Raji (cell line): ENCODE results near the gene WHRN.

Source experiments
- POLR2A ChIP-seq: IDR thresholded peaks from 2 replicates; pipeline ENCODE4 v1.6.1; 2011; ENCODE audit warnings: low read depth, low read length, control low read depth; ENCODE audit not compliant: insufficient read depth

The WHRN gene

DNA sequence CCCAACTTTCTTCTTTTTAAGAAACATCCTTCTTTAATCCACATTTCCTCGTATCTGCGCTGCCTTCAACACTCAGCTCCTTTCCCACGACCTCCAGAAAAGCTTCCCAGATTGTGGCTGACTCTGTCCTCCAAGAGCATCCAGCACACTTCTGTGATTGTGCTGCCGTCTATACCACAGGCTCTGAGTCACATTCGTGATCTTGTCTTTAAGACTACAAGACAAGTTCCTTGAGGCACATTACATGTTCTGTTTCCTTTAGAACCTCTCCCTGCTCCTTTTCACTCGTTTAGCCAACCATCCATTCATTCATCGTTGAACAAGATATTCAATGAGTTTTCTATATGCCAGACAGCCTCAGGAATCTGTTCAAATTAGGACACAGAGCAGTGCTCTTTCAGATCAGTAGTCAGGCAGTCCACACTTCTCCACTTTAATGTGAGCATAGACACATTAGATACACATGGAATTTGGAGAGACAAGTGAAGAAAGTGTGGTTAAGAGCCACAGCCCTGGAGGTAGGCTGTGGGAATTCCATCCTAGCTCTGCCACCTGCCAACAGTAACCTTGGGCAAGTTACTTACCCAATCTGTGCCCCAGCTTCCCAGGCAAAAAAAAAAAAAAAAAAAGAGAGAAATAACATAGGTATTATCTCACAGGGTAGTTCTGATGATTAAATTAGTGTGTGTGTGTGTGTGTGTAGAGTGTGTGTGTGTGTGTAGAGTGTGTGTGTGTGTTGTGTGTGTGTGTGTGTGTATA is 18.9 kb downstream of the WHRN start:
- TF ChIP-seq POLR2A, result no peak

DNA sequence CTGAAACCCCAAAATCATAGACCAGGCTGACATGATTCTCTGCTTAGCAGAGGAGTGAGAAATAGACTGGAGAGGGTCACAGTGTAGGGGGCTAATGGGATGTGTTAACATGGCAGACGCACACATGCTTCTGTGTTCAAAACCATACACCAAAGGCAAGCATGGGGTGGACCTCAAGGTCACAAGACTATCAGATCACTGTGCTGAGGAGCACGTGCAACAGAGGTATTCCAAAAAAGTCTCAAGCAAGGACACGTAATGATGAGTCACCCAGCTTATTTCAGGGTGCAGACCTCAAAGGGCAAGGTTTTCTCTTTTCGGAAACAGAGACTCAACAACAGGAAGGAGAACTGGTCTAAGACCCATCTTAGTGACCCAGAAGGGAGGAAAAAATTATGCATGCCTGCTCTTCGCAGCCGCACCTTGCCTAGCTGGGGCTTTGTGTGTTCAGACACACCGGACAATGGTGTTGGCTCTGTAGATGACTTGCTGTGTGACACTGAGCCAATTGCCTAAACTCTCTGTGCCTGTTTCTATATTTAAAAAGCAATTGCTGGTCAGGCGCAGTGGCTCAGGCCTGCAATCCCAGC is 20.3 kb downstream of the WHRN start:
- no peak for TF ChIP-seq POLR2A

DNA sequence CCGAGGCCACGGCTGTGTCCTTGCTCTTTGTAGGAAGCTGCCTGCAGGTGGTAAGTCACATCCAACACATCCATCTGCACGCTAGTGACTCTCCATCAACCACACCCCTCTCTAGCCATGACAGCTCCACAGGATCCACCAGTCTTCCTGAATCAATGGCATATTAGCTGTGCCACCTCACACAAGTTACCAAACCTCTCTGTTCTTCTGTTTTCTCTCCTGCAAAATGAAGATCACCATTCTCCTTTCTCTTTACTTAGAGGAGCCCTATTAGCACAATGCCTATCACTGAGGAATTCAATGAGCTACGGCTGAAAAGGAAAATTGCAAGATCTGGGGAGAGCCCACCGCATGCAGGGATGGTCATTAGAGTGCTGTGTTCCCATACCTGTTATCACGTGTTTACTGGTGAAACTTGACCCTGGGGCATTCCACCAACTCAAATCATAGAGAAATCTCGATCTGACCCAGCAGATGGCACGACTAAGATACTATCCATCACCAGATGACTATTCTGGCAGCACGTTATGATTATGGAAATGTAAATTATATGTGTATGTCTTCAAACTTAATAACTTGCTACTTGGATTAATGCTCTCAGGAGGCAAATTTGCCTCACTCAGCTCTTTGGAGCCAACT is 20.9 kb downstream of the WHRN start:
- no peak for TF ChIP-seq POLR2A

DNA sequence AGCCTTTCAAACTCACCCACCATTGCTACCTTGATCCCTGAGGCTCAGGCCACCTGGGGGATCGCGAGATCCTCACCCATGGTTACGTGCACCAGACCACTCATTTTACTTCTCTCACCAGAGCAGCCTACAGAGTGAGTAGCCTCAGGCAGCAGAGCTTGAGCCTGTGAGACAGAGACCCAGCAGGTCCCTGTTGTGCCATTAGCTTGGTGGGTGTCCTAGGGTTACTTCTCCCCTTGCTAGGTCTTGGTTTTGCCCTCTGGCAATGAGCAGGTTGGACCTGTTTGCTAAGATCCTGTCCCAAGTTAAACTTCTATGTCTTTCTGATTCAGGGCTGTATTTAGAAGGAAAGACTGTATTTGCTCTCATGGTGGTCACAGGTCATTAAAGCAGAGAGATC is 21.8 kb downstream of the WHRN start:
- TF ChIP-seq POLR2A, result no peak

DNA sequence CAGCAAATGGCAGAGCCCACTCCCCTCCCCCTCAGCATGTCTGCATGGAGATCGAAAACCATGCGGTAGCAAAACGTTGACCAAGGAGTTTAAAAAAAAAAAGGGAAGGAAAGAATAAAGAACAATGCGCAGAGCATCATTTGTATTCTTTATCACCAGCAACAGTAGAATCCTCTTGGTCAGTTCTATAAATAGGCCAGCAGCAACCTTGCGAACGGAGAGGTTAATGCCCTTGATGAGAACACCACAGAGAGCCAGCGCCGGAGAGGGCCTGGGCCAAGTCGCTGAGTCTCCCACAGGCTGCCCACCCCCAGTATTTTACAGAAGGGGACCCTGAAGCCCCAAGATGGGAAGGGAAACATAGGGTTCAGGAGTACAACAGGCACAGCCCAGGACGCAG is 22.7 kb downstream of the WHRN start:
- no peak for TF ChIP-seq POLR2A

DNA sequence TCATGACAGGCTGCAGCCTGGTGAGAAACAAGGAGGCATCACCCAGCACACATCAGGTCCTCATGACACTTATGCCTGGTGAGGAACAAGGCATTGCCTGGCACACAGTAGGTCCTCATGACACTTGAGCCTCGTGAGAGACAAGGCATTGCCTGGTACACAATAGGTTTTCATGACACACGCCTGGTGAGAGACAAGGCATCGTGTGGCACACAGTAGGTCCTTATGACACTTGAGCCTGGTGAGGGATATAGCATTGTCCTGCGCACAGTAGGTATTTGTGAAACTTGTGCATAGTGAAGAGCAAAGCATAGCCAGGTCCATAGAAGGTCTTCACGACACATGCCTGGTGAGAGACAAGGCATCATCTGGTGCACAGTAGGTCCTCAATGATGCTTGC is 23.5 kb downstream of the WHRN start:
- TF ChIP-seq POLR2A, result no peak

DNA sequence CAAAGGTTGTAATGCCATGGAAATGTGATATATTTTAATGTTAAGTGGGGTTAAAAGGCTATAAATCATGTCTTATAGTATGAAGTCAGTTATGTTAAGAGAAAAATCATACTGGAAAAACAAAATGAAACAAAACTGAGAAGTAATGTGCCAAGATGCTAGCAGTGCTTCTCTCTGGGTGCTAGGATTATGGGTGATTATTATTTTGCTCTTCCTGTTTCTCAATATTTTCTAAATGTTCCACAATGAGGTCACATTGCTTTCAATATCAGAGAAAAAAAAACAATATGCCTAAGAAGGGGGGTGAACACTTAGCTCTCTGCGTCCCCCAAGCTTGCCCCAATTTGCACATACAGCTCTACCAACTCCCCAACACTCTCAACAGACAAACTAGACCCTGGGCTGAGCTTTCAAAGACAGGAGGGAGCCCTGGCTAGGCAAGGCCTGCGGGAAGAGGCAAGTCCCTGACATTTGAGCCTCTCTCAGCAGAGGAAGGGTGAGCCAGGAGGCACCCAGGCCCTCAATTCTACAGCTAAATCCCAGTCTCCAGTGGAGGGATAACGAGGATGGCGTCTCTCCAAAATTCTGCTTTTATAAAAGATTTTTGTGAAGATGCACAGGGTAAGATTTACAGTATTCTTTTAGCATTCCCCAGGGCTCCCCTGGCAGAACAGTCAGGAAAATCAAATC is 24.4 kb downstream of the WHRN start:
- TF ChIP-seq POLR2A, result no peak

DNA sequence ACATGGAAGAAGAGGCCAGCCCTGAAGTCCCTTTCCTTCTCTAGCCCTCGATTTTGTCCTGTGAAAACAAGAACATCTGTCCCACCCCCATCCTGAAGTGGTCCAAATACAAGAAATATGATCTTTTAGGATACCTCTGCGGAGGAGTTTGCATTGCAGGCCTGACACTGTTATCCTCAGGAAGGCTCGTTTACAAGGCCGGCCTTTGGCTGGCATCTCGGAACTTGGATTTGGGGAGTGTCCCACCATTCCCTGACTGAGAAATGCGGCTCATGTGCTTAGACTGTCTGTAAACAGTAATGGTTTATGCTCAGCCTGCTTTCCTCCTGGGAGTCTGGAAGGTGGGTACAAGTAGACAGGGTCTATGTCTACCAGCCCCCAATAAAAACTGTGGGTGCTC is 26.4 kb downstream of the WHRN start:
- TF ChIP-seq POLR2A, result no peak

DNA sequence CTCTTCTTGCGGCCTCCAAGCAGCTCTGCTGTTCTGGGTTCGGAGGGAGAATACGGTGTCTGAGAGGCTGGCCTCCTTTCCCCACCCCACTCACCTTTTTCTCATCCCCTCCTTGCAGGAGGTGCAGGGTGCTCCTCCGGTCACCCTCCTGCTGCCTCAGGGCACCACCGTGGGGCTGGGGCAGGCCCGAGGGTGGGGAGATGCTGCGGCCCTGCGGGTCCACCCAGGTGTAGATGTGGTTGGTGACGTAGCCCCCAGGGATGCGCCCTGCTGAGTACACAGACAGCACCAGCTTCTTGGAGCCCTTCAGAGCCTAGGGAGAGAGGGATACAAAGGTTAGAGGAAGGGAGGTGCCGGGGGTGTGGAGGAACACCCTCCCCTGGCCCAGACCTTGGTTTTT is 26.8 kb downstream of the WHRN start:
- TF ChIP-seq POLR2A, result no peak

DNA sequence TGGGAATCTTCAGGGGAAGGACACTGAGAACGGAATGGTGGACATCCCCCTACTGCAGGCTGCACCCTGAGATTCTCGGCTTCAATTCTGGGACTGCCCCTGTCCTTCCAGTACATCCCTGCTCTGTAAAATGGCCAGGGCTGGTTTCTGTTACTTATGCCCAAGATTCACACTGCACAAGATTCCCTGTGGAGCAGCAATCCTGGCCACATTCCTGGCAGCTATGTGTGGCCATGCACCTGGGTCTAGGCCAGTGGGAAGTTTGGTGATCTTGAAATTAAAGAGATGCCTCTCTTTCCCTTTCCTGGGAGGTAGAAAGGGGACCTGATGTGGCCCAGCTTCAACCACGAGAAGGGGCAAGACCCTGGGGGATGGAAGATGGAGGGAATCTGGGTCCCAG is 27.6 kb downstream of the WHRN start:
- TF ChIP-seq POLR2A, result no peak

DNA sequence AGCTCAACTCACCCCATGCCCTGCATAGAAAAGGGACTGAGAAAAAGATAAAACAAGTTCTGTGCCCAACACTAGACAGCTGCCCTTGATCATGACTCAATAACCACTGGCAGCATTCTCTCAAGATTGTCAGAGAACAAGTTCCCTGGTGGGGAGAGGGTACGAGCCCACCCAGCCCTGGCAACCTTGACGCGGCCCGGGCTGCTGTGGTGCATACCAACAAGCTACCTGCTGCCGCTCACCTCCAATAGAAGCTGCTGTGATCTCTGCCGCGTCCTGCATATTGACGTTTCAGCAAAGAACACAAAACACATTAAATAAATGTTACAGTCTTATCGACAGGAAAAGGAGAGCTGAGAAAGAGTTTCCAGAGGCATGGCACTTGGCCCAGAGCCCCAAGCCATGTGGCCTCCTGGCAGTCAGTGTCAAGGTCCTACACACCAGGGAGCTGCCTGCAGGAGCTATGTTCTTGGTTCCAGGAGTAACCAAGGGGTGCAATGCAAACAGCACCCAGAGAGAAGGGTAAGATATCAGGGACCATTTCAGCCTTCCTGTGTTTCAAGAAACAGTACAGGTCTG is 28.3 kb downstream of the WHRN start:
- no peak for TF ChIP-seq POLR2A

DNA sequence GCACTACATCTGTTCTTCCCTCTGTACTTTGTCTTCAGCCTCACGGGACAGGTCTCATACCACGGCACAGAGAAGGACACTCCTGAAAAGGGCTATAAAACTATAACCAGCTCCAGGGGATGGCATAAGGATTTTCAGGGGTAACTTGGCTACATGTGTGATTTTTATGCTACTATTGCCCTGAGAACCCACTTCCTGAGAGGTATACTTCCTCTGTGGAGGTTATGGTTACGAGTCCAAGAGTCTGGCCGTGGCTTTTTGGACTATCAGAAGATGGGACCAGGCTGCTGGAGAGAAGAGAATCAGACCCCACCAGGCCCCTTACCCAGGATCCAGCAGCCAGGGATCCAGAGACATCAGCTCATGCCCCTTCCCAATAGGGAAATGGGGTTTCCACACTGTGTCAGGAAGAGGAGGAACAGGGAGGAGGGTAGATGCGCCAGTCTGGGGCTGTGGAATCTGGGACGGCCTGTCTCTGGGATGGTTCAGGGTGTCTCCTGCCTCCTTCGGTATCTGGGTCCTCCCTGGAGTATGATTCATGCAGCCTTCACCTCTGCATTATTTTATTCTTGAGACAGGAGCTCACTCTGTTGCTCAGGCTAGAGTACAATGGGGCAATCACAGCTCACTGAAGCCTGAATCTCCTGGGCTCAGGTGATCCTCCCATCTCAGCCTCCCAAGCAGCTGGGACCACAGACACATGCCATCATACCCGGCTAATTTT is 29.7 kb downstream of the WHRN start:
- no peak for TF ChIP-seq POLR2A

DNA sequence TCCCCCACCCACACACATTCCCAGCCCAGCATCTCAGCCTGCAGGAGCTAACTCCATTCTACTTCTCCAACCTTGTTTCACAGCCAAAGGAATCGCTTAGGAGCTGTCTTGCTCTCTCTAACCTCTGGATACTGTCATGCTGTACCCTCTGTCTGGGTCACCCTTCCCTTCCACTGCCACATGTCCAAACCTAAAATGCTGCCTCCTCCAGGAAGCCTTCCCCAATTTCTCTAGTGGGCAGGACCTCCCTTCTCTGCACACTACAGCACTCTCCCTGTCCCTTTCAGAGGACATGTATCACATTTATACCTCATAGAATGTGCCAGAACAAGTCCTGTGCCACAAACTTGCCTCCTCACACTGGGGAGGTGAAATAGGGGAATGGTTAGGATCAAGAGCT is 30.8 kb downstream of the WHRN start:
- no peak for TF ChIP-seq POLR2A

DNA sequence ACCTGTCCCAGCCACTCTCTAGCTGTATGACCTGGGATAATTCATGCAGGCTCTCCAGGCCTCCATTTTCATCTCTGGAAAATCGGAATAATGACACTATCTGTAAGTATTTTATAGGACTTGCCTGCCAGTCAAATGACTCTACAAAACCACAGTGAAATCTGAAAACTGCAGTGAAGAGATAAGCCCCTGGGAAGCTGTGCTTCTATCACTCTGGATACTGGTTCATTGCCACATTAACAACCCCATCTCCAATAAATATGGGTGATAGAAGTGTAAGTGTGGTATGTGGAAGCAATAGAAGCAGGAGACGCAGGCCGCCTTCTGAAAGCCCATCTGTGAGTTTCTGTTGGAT is 31.8 kb downstream of the WHRN start:
- TF ChIP-seq POLR2A, result no peak
